ENCODE data around the gene TOMM70. TPM values are rescaled to one million over a fixed set of nuclear protein-coding genes. Genes with fewer than 3 reads are reported as not detected.

Gene TOMM70
- total RNA-seq, 1 experiment from 2014 or later, result 59.2 TPM

DNA sequence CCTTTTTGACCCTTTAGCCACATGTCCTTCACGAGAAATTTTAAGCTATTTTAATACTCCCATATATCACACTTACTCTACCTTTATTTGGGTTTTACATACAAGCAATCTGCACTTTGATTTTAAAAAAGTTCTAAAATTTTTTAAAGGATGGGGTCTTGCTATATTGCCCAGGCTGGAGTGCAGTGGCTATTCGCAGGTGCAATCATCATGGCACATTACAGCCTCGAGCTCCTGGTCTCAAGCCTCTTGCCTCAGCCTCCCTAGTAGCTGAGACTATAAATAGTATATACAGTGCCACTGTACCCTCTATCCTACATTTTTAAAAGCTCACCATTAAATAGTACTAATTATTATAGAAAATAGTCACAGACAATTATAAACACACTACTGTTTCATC lies 36.5 kb downstream of the TOMM70 start:
- Mint-ChIP-seq H3K36me3 (peaks cover 56% of the 10 kb centered on the region), H3K4me1 (no peaks in the 10 kb centered on the region), H3K9me3 (peaks cover 9% of the 10 kb centered on the region), H3K27ac (no peak overlapping the region), H3K27me3 (ENCODE audit: low read depth) (no peaks in the 10 kb centered on the region), H3K4me3 (no peak overlapping the region)
- TF ChIP-seq PRRX2 (CRISPR knock-in tag; IDR thresholded peaks at IDR 0.05), result no peak
- no peak for TF ChIP-seq NR3C1 (CRISPR knock-in tag; conservative IDR thresholded peaks at IDR 0.05; ENCODE audit: low read depth)
- TF ChIP-seq JUN (CRISPR knock-in tag; IDR thresholded peaks at IDR 0.05), result no peak
- no peak for TF ChIP-seq SP1 (CRISPR knock-in tag; conservative IDR thresholded peaks at IDR 0.05)
- TF ChIP-seq RELA (CRISPR knock-in tag; IDR thresholded peaks at IDR 0.05; ENCODE audit: borderline replicate concordance), result no peak
- TF ChIP-seq, protein P1, sequence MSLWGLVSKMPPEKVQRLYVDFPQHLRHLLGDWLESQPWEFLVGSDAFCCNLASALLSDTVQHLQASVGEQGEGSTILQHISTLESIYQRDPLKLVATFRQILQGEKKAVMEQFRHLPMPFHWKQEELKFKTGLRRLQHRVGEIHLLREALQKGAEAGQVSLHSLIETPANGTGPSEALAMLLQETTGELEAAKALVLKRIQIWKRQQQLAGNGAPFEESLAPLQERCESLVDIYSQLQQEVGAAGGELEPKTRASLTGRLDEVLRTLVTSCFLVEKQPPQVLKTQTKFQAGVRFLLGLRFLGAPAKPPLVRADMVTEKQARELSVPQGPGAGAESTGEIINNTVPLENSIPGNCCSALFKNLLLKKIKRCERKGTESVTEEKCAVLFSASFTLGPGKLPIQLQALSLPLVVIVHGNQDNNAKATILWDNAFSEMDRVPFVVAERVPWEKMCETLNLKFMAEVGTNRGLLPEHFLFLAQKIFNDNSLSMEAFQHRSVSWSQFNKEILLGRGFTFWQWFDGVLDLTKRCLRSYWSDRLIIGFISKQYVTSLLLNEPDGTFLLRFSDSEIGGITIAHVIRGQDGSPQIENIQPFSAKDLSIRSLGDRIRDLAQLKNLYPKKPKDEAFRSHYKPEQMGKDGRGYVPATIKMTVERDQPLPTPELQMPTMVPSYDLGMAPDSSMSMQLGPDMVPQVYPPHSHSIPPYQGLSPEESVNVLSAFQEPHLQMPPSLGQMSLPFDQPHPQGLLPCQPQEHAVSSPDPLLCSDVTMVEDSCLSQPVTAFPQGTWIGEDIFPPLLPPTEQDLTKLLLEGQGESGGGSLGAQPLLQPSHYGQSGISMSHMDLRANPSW (CRISPR knock-in tag; conservative IDR thresholded peaks at IDR 0.05; ENCODE audit: low read depth), result no peak
- TF ChIP-seq NR1H2 (CRISPR knock-in tag; IDR thresholded peaks at IDR 0.05), result no peak
- TF ChIP-seq, protein P2, sequence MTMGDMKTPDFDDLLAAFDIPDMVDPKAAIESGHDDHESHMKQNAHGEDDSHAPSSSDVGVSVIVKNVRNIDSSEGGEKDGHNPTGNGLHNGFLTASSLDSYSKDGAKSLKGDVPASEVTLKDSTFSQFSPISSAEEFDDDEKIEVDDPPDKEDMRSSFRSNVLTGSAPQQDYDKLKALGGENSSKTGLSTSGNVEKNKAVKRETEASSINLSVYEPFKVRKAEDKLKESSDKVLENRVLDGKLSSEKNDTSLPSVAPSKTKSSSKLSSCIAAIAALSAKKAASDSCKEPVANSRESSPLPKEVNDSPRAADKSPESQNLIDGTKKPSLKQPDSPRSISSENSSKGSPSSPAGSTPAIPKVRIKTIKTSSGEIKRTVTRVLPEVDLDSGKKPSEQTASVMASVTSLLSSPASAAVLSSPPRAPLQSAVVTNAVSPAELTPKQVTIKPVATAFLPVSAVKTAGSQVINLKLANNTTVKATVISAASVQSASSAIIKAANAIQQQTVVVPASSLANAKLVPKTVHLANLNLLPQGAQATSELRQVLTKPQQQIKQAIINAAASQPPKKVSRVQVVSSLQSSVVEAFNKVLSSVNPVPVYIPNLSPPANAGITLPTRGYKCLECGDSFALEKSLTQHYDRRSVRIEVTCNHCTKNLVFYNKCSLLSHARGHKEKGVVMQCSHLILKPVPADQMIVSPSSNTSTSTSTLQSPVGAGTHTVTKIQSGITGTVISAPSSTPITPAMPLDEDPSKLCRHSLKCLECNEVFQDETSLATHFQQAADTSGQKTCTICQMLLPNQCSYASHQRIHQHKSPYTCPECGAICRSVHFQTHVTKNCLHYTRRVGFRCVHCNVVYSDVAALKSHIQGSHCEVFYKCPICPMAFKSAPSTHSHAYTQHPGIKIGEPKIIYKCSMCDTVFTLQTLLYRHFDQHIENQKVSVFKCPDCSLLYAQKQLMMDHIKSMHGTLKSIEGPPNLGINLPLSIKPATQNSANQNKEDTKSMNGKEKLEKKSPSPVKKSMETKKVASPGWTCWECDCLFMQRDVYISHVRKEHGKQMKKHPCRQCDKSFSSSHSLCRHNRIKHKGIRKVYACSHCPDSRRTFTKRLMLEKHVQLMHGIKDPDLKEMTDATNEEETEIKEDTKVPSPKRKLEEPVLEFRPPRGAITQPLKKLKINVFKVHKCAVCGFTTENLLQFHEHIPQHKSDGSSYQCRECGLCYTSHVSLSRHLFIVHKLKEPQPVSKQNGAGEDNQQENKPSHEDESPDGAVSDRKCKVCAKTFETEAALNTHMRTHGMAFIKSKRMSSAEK (CRISPR knock-in tag; IDR thresholded peaks at IDR 0.05; ENCODE audit: borderline replicate concordance), result no peak
- TF ChIP-seq NFE2L1 (CRISPR knock-in tag; IDR thresholded peaks at IDR 0.05), result no peak
- TF ChIP-seq ATF1 (CRISPR knock-in tag; IDR thresholded peaks at IDR 0.05), result no peak
- TF ChIP-seq, protein P3, sequence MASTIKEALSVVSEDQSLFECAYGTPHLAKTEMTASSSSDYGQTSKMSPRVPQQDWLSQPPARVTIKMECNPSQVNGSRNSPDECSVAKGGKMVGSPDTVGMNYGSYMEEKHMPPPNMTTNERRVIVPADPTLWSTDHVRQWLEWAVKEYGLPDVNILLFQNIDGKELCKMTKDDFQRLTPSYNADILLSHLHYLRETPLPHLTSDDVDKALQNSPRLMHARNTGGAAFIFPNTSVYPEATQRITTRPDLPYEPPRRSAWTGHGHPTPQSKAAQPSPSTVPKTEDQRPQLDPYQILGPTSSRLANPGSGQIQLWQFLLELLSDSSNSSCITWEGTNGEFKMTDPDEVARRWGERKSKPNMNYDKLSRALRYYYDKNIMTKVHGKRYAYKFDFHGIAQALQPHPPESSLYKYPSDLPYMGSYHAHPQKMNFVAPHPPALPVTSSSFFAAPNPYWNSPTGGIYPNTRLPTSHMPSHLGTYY (CRISPR knock-in tag; IDR thresholded peaks at IDR 0.05), result no peak
- no peak for TF ChIP-seq NFATC4 (CRISPR knock-in tag; IDR thresholded peaks at IDR 0.05)
- no peak for TF ChIP-seq ETV6 (CRISPR knock-in tag; IDR thresholded peaks at IDR 0.05)
- TF ChIP-seq KAT7 (CRISPR knock-in tag; IDR thresholded peaks at IDR 0.05; ENCODE audit: borderline replicate concordance), result no peak
- ChIA-PET CTCF (interaction anchor here (0.5 kb wide), 1 partner anchor 533 kb away, joined by 3 read pairs; no protein-coding TSS in a partner anchor), POLR2A (interaction anchor here (1.1 kb wide), 1 partner anchor 29 kb away, joined by 3 read pairs; no protein-coding TSS in a partner anchor)
- no peak for ATAC-seq
- no peak for DNase-seq (ENCODE audit: low spot score)

DNA sequence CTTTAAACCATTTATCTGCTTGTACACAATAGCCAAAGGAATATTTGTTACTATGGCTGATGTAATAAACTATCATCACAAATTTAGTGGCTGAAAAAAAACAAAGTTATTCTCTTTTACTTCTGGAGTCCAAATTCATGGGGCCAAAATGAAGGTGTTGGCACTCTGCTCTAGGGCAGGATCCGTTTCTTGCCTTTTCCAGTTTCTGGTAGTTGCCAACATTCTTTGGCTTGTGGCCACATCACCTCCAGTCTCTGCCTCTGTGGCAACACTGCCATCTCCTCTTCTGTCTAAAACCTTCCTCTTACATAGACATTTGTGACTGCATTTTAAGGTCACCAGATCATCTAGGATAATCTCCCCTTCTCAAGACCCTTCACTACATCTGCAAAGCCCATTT lies 39.0 kb downstream of the TOMM70 start:
- Mint-ChIP-seq H3K27me3 (ENCODE audit: low read depth) (no peaks in the 10 kb centered on the region), H3K4me1 (no peaks in the 10 kb centered on the region), H3K36me3 (peaks cover 48% of the 10 kb centered on the region), H3K4me3 (no peak overlapping the region), H3K27ac (no peak overlapping the region), H3K9me3 (peaks cover 9% of the 10 kb centered on the region)
- ChIA-PET POLR2A (no interaction called here), CTCF (no interaction called here)
- no peak for TF ChIP-seq ELF4 (CRISPR knock-in tag; IDR thresholded peaks at IDR 0.05; ENCODE audit: low read depth)
- TF ChIP-seq NR3C1 (CRISPR knock-in tag; conservative IDR thresholded peaks at IDR 0.05; ENCODE audit: low read depth), result no peak
- no peak for TF ChIP-seq JUN (CRISPR knock-in tag; IDR thresholded peaks at IDR 0.05)
- DNase-seq (ENCODE audit: low spot score) (no peak), ATAC-seq (no peak)
